GM12801 (cell line): ENCODE data around the gene SLC25A23.

Source experiments
- TF ChIP-seq, protein P1 (sequence below): IDR thresholded peaks from one replicate; pipeline ENCODE4 v1.5.1; 2011; ENCODE audit warnings: control low read depth; ENCODE audit not compliant: insufficient read length; ENCODE audit errors: extremely low read depth

The SLC25A23 gene

GRCh38 chr19:6406401-6406800, 53.2 kb downstream of the SLC25A23 start:
- TF ChIP-seq, protein P1, sequence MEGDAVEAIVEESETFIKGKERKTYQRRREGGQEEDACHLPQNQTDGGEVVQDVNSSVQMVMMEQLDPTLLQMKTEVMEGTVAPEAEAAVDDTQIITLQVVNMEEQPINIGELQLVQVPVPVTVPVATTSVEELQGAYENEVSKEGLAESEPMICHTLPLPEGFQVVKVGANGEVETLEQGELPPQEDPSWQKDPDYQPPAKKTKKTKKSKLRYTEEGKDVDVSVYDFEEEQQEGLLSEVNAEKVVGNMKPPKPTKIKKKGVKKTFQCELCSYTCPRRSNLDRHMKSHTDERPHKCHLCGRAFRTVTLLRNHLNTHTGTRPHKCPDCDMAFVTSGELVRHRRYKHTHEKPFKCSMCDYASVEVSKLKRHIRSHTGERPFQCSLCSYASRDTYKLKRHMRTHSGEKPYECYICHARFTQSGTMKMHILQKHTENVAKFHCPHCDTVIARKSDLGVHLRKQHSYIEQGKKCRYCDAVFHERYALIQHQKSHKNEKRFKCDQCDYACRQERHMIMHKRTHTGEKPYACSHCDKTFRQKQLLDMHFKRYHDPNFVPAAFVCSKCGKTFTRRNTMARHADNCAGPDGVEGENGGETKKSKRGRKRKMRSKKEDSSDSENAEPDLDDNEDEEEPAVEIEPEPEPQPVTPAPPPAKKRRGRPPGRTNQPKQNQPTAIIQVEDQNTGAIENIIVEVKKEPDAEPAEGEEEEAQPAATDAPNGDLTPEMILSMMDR = no peak

GRCh38 chr19:6402837-6403608, 56.6 kb downstream of the SLC25A23 start:
- TF ChIP-seq, protein P1 = no peak

DNA sequence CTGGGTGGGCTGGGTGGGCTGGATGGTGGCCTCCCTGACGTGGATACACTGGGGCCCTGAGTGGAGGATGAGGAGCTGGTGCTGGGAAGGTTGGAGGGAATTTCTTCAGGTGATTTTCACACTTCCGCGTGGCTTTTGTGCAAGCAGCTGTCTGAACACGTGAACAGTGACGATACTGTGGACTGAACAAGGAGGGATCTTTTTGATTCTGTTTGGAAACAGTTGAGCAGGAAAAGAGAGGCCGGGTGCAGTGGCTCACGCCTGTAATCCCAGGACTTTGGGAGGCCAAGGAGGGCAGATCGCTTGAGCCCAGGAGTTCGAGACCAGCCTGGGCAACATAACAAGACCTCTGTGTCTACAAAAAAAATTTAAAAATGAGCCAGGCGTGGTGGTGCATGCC, 57.5 kb downstream of the SLC25A23 start:
- TF ChIP-seq, protein P1 = no peak

- TF ChIP-seq, protein P1 = no peak
Measured at GRCh38 chr19:6396305-6396704, 63.3 kb downstream of the SLC25A23 start.

- TF ChIP-seq, protein P1 = no peak
Measured at GRCh38 chr19:6394831-6395230, 64.8 kb downstream of the SLC25A23 start.

DNA sequence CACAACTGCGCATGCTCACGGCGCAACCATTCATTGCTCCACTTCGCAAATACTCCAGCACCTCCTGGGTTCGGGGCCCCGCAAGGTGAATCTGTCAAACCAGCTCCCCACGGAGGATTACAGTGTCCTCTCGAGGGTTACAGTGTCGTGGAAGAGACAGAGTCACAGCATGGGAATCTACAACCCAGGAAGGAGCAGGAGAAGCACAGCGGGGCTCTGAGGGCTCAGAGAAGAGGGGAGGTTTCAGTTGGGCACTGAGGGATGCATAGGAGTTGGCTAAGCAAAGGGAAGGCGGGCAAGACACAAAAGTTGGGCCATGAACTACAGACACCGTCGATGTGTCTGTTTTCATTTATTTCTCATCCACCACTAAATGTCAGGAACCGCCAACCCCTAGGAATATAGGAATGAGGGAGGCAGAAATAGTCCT, 65.6 kb downstream of the SLC25A23 start:
- TF ChIP-seq, protein P1 = no peak

GRCh38 chr19:6393074-6393982, 66.3 kb downstream of the SLC25A23 start, which contains the start of gene GTF2F1:
Gene GTF2F1, minus strand, starts transcription at chr19:6393164. Its CDS starts 169 bp downstream, at chr19:6392995.
- TF ChIP-seq, protein P1 = no peak
